CD4-positive, alpha-beta memory T cell (primary cell): Measurements from ENCODE around the gene USP47. TPM values are rescaled to one million over a fixed set of nuclear protein-coding genes. Genes with fewer than 3 reads are reported as not detected.

Experiments used
- CTCF ChIA-PET: fragments of 350-600 bp; sonication (Branson Sonifier 250); formaldehyde crosslinking; loops from one replicate; lab custom pipeline; 2021; ENCODE audit warnings: inconsistent platforms; ENCODE audit not compliant: partially characterized antibody; lab: Charles Lee
- POLR2A ChIA-PET: fragments of 350-600 bp; sonication (Branson Sonifier 250); formaldehyde crosslinking; loops from one replicate; lab custom pipeline; 2021; ENCODE audit not compliant: partially characterized antibody; lab: Charles Lee
- DNase-seq, 5 donors: peaks; one replicate each; pipeline versions ENCODE4 v3.0.0 to v3.0.0-alpha.2; 2020 to 2022; ENCODE audit warnings: mixed read lengths in 1 of 5
- H3K27ac ChIP-seq: one replicate; pipeline ENCODE4 v1.7.0; 2013; ENCODE audit warnings: low read depth, low read length
- H3K27me3 ChIP-seq: 2 replicates; pipeline ENCODE4 v1.7.0; 2013; ENCODE audit warnings: mild to moderate bottlenecking, low read length, moderate library complexity; ENCODE audit not compliant: insufficient read depth
- H3K36me3 ChIP-seq: 2 replicates; pipeline ENCODE4 v1.7.0; 2013; ENCODE audit warnings: mild to moderate bottlenecking, low read length, moderate library complexity; ENCODE audit not compliant: insufficient read depth
- H3K4me1 ChIP-seq: 2 replicates; pipeline ENCODE4 v1.7.0; 2013; ENCODE audit warnings: mild to moderate bottlenecking, low read length, moderate library complexity; ENCODE audit not compliant: insufficient read depth
- H3K4me3 ChIP-seq, 2 donors: one replicate each; pipeline ENCODE4 v1.7.0; 2013; ENCODE audit warnings: low read length in 2 of 2, mild to moderate bottlenecking in 1 of 2
- H3K9me3 ChIP-seq, 2 donors: one replicate each; pipeline ENCODE4 v1.7.0; 2013; ENCODE audit warnings: low read length in 2 of 2, control low read depth in 1 of 2; ENCODE audit not compliant: control insufficient read depth in 1 of 2
- H3K27ac Mint-ChIP-seq, 7 donors: one replicate each; pipeline ENCODE4 v1.8.0; 2020 to 2021; ENCODE audit warnings: mixed read lengths in 7 of 7, mild to moderate bottlenecking in 6 of 7, inconsistent platforms in 3 of 7, moderate library complexity in 3 of 7
- H3K27me3 Mint-ChIP-seq, 2 donors: one replicate each; pipeline ENCODE4 v1.8.0; 2020 to 2021; ENCODE audit warnings: mixed read lengths in 2 of 2
- H3K36me3 Mint-ChIP-seq, 2 donors: one replicate each; pipeline ENCODE4 v1.8.0; 2020 to 2021; ENCODE audit warnings: mixed read lengths in 2 of 2, inconsistent platforms in 1 of 2, mild to moderate bottlenecking in 1 of 2
- H3K4me1 Mint-ChIP-seq, 4 donors: one replicate each; pipeline ENCODE4 v1.8.0; 2020 to 2021; ENCODE audit warnings: mixed read lengths in 4 of 4, mild to moderate bottlenecking in 1 of 4
- H3K4me3 Mint-ChIP-seq, 8 donors: one replicate each; pipeline ENCODE4 v1.8.0; 2020 to 2021; ENCODE audit warnings: mixed read lengths in 8 of 8, mild to moderate bottlenecking in 7 of 8, moderate library complexity in 6 of 8, inconsistent platforms in 3 of 8
- H3K9me3 Mint-ChIP-seq, 8 donors: one replicate each; pipeline ENCODE4 v1.8.0; 2020 to 2021; ENCODE audit warnings: mixed read lengths in 8 of 8, mild to moderate bottlenecking in 5 of 8, inconsistent platforms in 3 of 8, moderate library complexity in 1 of 8
- intact Hi-C: fragments of 100-400 bp; cut with micrococcal nuclease; formaldehyde crosslinking; loops from one replicate; pipeline ENCODE4 v1.15.1; 2023
- polyA plus RNA-seq, 2 donors: library from polyadenylated mRNA; unstranded; fragments of 300-500 nt; fragmentation: Illumina TruSeq; gene quantifications; one replicate each; pipeline ENCODE4 v1.2.3, GENCODE V29; 2021
- total RNA-seq, 2 experiments: library from RNA; stranded (reverse); gene quantifications; one replicate each; pipeline ENCODE4 v1.2.3, GENCODE V29; 2021

The USP47 gene
- total and polyA plus RNA-seq, 4 experiments from 2014 or later = 43.7 to 65.9 (median 56.9) TPM

DNA sequence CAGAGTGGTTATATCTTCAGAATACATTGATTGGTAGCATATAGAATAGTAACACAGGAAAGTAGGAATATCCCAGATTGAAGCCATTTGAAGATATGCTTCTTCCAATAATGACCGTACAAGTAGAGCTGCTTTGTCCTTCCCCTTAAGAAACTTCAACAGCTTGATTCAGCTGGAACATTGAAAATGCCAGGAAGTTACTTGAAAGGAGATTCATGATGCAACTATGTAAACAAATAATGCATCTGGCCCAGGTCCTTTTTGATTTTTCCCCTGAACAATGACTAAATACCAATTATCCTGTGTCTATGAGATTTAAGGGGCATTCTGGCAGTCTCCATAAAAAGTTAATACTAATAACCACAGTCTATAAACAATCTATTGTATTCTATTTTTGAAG is 163.7 kb downstream of the USP47 start:
- no peak overlapping the region for H3K27ac Mint-ChIP-seq
- H3K9me3 Mint-ChIP-seq = peaks cover 0 to 2% (median 0%) of the 10 kb centered on the region in 8 donors
- Histone ChIP-seq H3K4me3 (no peak overlapping the region), H3K27me3 (peaks cover 50% of the 10 kb centered on the region), H3K27ac (no peak overlapping the region), H3K4me1 (peaks cover 8% of the 10 kb centered on the region), H3K9me3 (no peaks in the 10 kb centered on the region), H3K36me3 (no peaks in the 10 kb centered on the region)
- ChIA-PET CTCF (interaction anchor here (0.8 to 2.2 kb wide), 3 partner anchors 15 to 276 kb away, joined by 3 to 6 read pairs (median 3); no protein-coding TSS in a partner anchor), POLR2A (no interaction called here)
- peaks cover 10 to 21% (median 10%) of the 10 kb centered on the region in 4 donors for H3K4me1 Mint-ChIP-seq
- no peaks in the 10 kb centered on the region for H3K36me3 Mint-ChIP-seq
- intact Hi-C loops = no loop called here
- peaks cover 58 to 60% of the 10 kb centered on the region in 2 donors for H3K27me3 Mint-ChIP-seq
- no peak for DNase-seq
- H3K4me3 Mint-ChIP-seq = no peak overlapping the region

DNA sequence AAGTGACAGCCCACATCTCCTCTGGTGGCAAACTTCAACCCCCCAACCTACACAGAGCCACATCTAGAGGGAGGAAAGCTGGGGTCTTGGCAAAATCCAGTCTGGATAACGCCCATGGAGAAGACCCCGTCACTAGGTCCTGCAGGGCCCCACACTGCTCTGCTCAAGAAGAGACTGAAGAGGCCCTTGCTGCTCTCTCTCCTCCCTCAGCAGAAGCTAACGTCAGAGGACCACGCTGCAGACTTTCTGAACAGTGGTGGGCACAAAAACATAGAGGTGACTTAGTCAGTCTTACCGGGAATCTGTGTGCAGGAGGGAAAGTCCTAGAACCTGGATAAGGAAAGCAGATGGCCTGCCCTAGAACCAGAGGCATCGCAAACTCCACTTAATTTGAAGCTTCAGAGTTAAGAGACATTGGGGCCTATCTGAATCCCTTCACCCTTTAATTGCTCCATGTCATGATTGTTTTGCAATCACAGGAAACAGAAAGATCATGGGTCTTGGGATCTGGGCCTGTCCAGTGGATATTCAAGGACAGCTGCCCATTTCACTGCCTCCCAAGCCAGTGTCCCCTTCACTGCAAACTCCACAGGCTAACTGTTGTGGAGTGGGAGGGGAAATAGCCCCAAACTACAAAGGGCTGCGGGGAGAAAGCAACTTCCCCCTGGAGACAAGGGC is 164.9 kb downstream of the USP47 start:
- intact Hi-C loops = no loop called here
- H3K4me1 ChIP-seq = peaks cover 8% of the 10 kb centered on the region
- Mint-ChIP-seq H3K27ac (peak overlapping the region in 1 of 7 donors; percentile 14), H3K4me3 (peak overlapping the region in 1 of 8 donors; percentile 47), H3K36me3 (no peaks in the 10 kb centered on the region), H3K4me1 (peaks cover 10 to 21% (median 10%) of the 10 kb centered on the region in 4 donors), H3K9me3 (peaks cover 0 to 2% (median 0%) of the 10 kb centered on the region in 8 donors), H3K27me3 (peaks cover 59 to 67% of the 10 kb centered on the region in 2 donors)
- no peaks in the 10 kb centered on the region for H3K9me3 ChIP-seq
- ChIA-PET CTCF (no interaction called here), POLR2A (no interaction called here)
- DNase-seq = no peak
- peaks cover 50% of the 10 kb centered on the region for H3K27me3 ChIP-seq
- no peak overlapping the region for H3K27ac ChIP-seq
- no peak overlapping the region for H3K4me3 ChIP-seq
- no peaks in the 10 kb centered on the region for H3K36me3 ChIP-seq

DNA sequence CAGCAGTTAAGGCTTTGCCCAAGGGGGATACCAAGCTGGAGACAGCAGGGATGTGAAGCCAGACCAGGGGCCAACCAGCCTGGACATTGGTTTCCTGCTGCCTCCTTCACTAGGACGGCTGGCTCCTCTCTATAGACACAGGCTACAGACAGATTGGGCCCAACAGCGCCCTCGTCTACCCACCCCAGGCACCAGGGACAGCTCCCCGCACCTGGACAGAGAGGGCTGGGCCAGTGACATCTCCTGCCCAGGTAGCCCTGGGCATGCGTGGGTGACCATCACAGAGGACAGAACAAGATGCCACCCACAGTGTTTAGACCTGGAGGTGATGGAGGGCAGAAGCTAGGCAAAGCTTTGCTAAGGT is 165.4 kb downstream of the USP47 start:
- Histone ChIP-seq H3K4me3 (no peak overlapping the region), H3K9me3 (no peaks in the 10 kb centered on the region), H3K27me3 (peaks cover 50% of the 10 kb centered on the region), H3K27ac (no peak overlapping the region), H3K4me1 (peaks cover 8% of the 10 kb centered on the region), H3K36me3 (no peaks in the 10 kb centered on the region)
- Mint-ChIP-seq H3K27me3 (peaks cover 56 to 66% of the 10 kb centered on the region in 2 donors), H3K9me3 (peaks cover 0 to 2% (median 0%) of the 10 kb centered on the region in 8 donors), H3K36me3 (no peaks in the 10 kb centered on the region), H3K27ac (no peak overlapping the region), H3K4me1 (peaks cover 10 to 21% (median 10%) of the 10 kb centered on the region in 4 donors), H3K4me3 (peak overlapping the region in 2 of 8 donors; percentile 54 to 69)
- ChIA-PET POLR2A (no interaction called here), CTCF (no interaction called here)
- intact Hi-C loops = no loop called here
- no peak for DNase-seq

DNA sequence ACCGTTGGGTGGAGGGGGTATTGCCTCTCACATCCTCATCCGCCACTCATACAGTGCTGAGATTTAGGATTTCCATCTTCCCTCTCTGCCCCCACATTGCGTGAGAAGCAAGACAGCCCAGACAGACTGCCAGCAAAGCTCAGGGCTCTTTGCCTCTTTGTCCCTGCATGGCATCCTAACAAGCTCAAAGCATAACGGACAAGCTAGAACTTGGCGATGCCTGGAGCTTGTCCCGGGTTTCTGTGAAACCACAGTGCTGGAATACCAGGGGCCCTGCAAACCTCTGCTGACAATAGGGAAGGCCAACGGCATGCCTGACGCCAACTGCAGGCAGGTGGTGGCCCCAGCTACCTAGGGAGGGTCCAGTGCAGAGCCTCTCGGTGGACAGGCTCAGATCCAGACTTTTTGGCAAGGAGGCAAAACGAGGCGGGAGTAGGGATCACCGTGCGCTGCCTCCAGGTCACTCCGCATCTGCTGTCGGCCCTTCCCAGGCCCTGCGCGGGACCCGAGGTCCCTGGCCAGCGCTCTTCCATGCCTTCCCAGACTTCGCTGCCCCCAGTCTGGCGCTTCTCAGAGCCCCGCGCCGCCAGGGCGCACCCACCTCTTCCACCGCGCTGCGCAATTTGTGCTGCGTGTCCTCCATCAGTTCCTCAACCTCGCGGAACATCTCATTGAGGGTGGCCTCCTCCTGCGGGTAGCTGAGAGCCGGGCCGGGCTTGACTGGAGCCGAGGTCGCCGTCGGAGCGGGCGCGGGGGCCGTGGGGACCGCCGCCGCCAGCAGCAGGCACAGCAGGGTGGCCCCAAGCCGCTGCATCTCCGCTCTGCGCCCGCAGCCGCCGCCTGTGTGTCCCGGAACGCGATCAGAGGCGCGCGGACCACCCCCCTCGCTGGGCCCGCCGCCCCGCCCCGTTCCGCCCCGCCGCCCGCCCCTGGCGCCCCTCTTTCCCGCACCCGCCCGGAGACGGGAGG is 166.3 kb downstream of the USP47 start, which contains the start of gene DKK3:
Gene DKK3, minus strand, starts transcription at position 858 of the 969 bp plus-strand sequence. Its CDS starts 44 bp downstream, at position 814.
- H3K4me1 Mint-ChIP-seq = peaks cover 10 to 21% (median 10%) of the 10 kb centered on the region in 4 donors
- POLR2A ChIA-PET = no interaction called here
- intact Hi-C loops = no loop called here
- H3K4me1 ChIP-seq = peaks cover 8% of the 10 kb centered on the region
- no peak within 1 kb of the TSS for H3K27ac ChIP-seq
- no peaks in the 10 kb centered on the region for H3K36me3 ChIP-seq
- H3K27ac Mint-ChIP-seq = no peak within 1 kb of the TSS
- peaks cover 0 to 2% (median 0%) of the 10 kb centered on the region in 8 donors for H3K9me3 Mint-ChIP-seq
- CTCF ChIA-PET = interaction anchor here (1.2 kb wide), 1 partner anchor 45 kb away, joined by 3 read pairs; no protein-coding TSS in a partner anchor
- no peaks in the 10 kb centered on the region for H3K9me3 ChIP-seq
- peak within 1 kb of the TSS in 1 of 2 donors; percentile 18 for H3K4me3 ChIP-seq
- H3K36me3 Mint-ChIP-seq = no peaks in the 10 kb centered on the region
- DNase-seq = peak in 2 of 5 donors; percentile 1 to 9
- peaks cover 55 to 68% of the 10 kb centered on the region in 2 donors for H3K27me3 Mint-ChIP-seq
- peak within 1 kb of the TSS; percentile 65 to 81 (median 78) for H3K4me3 Mint-ChIP-seq
- peaks cover 44% of the 10 kb centered on the region for H3K27me3 ChIP-seq

Other genes with a start within 250 kb of the USP47 start
- gene GALNT18, start 220.0 kb upstream of the USP47 start, total RNA-seq = not detected
- gene GALNT18, start 220.0 kb upstream of the USP47 start, polyA plus RNA-seq = not detected
- gene DKK3, start 166.7 kb downstream of the USP47 start, total RNA-seq = under 1 TPM in 1 of 2 experiments, not detected in 1; 0.89 TPM
- 1 to 10 TPM; 2.9 to 3.1 TPM for gene DKK3, start 166.7 kb downstream of the USP47 start, polyA plus RNA-seq